T-helper 2 cell treated with Interferon-gamma antibody and Interleukin-4, amounts not matched to agents 5 μg/mL and 100 μg/mL, for 36 hours (primary cell): ENCODE measurements around the gene INO80D.

Source experiments
- DNase-seq: peaks from one replicate; pipeline ENCODE4 v3.0.0; 2021; ENCODE audit warnings: low spot score
- H3K27ac Mint-ChIP-seq: one replicate; pipeline ENCODE4 v1.8.0; 2021; ENCODE audit warnings: mild to moderate bottlenecking, mixed read lengths
- H3K27me3 Mint-ChIP-seq: one replicate; pipeline ENCODE4 v1.8.0; 2021; ENCODE audit warnings: low read depth, mixed read lengths
- H3K36me3 Mint-ChIP-seq: one replicate; pipeline ENCODE4 v1.8.0; 2021; ENCODE audit warnings: low read depth, mixed read lengths
- H3K4me1 Mint-ChIP-seq: one replicate; pipeline ENCODE4 v1.8.0; 2021; ENCODE audit warnings: low read depth, mixed read lengths
- H3K4me3 Mint-ChIP-seq: one replicate; pipeline ENCODE4 v1.8.0; 2022; ENCODE audit warnings: mild to moderate bottlenecking, moderate library complexity, mixed read lengths
- H3K9me3 Mint-ChIP-seq: one replicate; pipeline ENCODE4 v1.8.0; 2021; ENCODE audit warnings: mixed read lengths

INO80D gene

GRCh38 chr2:205947621-205948495 lies 138.1 kb downstream of the INO80D start:
- Mint-ChIP-seq H3K27me3 (peaks cover 2% of the 10 kb centered on the region), H3K9me3 (peaks cover 8% of the 10 kb centered on the region), H3K27ac (no peak overlapping the region), H3K4me1 (peaks cover 8% of the 10 kb centered on the region), H3K36me3 (no peaks in the 10 kb centered on the region), H3K4me3 (no peak overlapping the region)
- DNase-seq = peak; percentile 39

DNA sequence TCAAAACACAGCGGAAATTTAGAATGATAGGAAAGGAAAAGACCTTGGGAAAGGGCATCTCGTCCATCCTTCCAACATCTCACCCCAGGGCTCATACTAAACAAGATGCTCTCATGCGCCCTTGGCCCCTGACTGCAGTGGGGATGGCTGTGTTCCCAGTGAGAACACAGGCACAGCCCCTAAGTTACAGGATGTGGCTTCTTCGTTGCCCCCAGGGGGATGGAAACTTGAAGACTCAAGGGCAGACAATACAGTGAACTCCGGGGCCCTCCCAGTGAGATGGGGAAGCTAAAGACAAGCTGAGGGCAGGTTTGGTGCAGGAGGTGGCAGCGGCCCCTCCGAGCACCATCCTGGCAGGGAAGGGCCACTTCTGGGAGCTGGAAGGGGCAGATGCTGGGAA lies 139.7 kb downstream of the INO80D start:
- no peak for DNase-seq
- Mint-ChIP-seq H3K36me3 (no peaks in the 10 kb centered on the region), H3K4me3 (no peak overlapping the region), H3K27ac (no peak overlapping the region), H3K27me3 (peaks cover 2% of the 10 kb centered on the region), H3K9me3 (no peaks in the 10 kb centered on the region), H3K4me1 (no peaks in the 10 kb centered on the region)
